ENCODE measurements around the gene ABCA7.

ABCA7 gene

DNA sequence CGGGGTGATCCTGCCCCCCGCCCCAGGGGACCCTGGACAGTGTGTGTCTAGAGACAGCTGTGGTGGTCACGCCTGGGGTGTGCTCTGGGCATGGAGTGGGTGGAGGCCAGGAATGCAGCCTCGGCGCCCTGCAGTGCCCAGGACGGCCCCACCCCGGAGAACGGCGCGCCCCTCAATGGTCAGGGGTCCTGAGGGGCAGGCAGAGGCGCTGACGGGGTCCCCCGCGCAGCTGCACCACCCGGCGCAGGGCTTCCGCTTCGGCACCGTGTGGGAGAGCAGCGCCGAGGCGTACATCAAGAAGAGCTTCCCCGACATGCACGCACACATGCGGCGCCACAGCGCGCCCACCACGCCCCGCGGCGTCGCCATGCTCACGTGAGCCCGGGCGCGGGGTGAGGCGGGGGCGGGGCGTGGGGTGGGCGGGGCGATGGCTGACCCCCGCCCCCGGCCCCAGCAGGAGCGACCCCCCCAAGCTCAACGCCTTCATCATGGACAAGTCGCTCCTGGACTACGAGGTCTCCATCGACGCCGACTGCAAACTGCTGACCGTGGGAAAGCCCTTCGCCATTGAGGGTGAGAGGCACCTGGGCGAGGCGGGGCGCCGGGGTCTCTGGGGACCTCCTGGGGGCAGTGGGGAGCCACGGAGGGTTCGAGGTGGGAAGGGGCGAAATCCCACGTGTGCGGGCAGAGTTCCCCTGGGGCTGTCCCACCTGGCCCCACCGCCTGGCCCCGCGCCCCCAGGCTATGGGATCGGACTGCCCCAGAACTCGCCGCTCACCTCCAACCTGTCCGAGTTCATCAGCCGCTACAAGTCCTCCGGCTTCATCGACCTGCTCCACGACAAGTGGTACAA lies 32.3 kb upstream of the ABCA7 start:
- Histone ChIP-seq H4K20me1 (ENCODE audit: low read depth, low read length) (no peaks in the 10 kb centered on the region), H3K79me2 (ENCODE audit: insufficient read depth, low read length) (no peaks in the 10 kb centered on the region), H3K27ac (ENCODE audit: low read depth, low read length) (no peak overlapping the region), H3K36me3 (ENCODE audit: low read length) (no peaks in the 10 kb centered on the region), H3K27me3 (ENCODE audit: low read length) (no peaks in the 10 kb centered on the region), H3K9ac (ENCODE audit: low read length) (no peak overlapping the region), H3K9me2 (replicated peaks; ENCODE audit: insufficient read depth, low read length) (no peaks in the 10 kb centered on the region), H3K9me3 (ENCODE audit: insufficient read depth, low read length) (no peaks in the 10 kb centered on the region), H2AFZ (ENCODE audit: low read depth, low read length, severe bottlenecking) (no peak overlapping the region), H3F3A (ENCODE audit: insufficient read depth) (peaks cover 11% of the 10 kb centered on the region), H3K4me3 (ENCODE audit: insufficient read depth, low read length, poor library complexity, severe bottlenecking) (no peak overlapping the region), H3K4me2 (ENCODE audit: low read depth, low read length, poor library complexity, severe bottlenecking) (no peak overlapping the region)
- no peak for TF ChIP-seq EZH2phosphoT487 (conservative IDR thresholded peaks at IDR 0.05; ENCODE audit: low read length)
- TF ChIP-seq, protein P1, sequence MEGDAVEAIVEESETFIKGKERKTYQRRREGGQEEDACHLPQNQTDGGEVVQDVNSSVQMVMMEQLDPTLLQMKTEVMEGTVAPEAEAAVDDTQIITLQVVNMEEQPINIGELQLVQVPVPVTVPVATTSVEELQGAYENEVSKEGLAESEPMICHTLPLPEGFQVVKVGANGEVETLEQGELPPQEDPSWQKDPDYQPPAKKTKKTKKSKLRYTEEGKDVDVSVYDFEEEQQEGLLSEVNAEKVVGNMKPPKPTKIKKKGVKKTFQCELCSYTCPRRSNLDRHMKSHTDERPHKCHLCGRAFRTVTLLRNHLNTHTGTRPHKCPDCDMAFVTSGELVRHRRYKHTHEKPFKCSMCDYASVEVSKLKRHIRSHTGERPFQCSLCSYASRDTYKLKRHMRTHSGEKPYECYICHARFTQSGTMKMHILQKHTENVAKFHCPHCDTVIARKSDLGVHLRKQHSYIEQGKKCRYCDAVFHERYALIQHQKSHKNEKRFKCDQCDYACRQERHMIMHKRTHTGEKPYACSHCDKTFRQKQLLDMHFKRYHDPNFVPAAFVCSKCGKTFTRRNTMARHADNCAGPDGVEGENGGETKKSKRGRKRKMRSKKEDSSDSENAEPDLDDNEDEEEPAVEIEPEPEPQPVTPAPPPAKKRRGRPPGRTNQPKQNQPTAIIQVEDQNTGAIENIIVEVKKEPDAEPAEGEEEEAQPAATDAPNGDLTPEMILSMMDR (IDR thresholded peaks at IDR 0.05; ENCODE audit: insufficient read depth, low read length, poor library complexity, severe bottlenecking) = no peak

DNA sequence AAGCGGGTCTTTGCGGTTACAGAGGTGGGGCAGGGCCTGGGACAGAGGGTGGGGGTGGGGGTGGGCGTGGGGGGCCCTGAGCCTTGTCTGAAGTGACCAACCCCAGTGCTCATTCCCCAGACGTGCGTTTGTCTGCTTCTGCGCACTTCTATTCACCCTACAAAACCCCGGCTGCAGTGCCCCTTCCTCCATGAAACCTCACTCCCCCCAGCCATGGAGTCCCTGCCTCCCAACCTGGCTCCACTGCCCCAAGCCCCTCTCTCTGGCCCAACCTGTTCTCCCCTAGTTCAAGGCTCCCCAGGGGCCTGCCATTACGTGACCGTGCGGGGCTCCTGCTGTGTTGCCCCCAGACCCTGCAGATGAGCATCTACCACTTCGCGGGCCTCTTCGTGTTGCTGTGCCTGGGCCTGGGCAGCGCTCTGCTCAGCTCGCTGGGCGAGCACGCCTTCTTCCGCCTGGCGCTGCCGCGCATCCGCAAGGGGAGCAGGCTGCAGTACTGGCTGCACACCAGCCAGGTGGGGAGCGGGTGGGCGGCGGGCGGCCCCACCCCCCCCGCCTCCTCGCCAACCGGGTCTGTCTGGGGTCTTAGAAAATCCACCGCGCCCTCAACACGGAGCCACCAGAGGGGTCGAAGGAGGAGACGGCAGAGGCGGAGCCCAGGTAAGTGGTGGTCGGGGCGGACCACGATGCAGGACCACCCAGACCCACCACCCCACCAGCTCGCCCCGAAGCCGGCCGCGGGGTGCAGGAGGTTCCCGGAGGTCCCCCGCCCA lies 31.5 kb upstream of the ABCA7 start:
- H3K9me2 ChIP-seq (replicated peaks; ENCODE audit: insufficient read depth, low read length) = no peaks in the 10 kb centered on the region
- H3K27me3 ChIP-seq (ENCODE audit: low read length) = no peaks in the 10 kb centered on the region
- H3F3A ChIP-seq (ENCODE audit: insufficient read depth) = peaks cover 11% of the 10 kb centered on the region
- H3K79me2 ChIP-seq (ENCODE audit: insufficient read depth, low read length) = no peaks in the 10 kb centered on the region; the same call in 1 of the 2 replicates
- no peaks in the 10 kb centered on the region for H3K36me3 ChIP-seq (ENCODE audit: low read length)
- H3K9ac ChIP-seq (ENCODE audit: low read length) = no peak overlapping the region
- H3K4me3 ChIP-seq (ENCODE audit: insufficient read depth, low read length, poor library complexity, severe bottlenecking) = no peak overlapping the region
- no peak overlapping the region for H3K27ac ChIP-seq (ENCODE audit: low read depth, low read length)
- no peak overlapping the region for H2AFZ ChIP-seq (ENCODE audit: low read depth, low read length, severe bottlenecking)
- TF ChIP-seq, protein P1 (IDR thresholded peaks at IDR 0.05; ENCODE audit: insufficient read depth, low read length, poor library complexity, severe bottlenecking) = no peak
- no peak for TF ChIP-seq EZH2phosphoT487 (conservative IDR thresholded peaks at IDR 0.05; ENCODE audit: low read length)
- H3K9me3 ChIP-seq (ENCODE audit: insufficient read depth, low read length) = no peaks in the 10 kb centered on the region
- no peaks in the 10 kb centered on the region for H4K20me1 ChIP-seq (ENCODE audit: low read depth, low read length)
- H3K4me2 ChIP-seq (ENCODE audit: low read depth, low read length, poor library complexity, severe bottlenecking) = no peak overlapping the region

DNA sequence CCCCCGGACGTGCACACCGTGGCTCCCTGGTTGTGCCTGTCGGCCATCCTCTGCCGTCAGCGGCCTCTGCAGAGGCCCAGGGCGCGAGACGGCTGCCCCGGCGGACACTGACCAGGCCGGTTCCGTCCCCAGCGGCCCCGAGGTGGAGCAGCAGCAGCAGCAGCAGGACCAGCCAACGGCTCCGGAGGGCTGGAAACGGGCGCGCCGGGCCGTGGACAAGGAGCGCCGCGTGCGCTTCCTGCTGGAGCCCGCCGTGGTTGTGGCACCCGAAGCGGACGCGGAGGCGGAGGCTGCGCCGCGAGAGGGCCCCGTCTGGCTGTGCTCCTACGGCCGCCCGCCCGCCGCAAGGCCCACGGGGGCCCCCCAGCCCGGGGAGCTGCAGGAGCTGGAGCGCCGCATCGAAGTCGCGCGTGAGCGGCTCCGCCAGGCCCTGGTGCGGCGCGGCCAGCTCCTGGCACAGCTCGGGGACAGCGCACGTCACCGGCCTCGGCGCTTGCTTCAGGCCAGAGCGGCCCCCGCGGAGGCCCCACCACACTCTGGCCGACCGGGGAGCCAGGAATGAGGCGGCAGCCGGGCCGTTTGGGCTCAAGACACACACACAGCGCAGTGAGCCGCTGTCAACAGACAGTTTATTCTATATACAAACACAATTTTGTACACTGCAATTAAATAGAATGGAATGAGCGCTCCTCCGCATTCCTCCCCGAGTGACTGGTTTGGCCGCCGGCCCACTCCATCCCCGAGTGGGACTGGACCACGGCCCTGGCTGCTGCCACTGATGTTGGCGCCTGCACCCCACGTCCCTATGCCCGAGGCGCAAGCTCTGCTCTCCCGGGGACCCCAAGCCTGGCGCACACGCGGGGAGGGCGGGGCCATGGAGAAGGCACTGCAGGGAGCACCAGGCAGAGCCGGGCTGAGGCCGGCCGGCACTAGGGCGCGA lies 30.6 kb upstream of the ABCA7 start:
- Histone ChIP-seq H2AFZ (ENCODE audit: low read depth, low read length, severe bottlenecking) (no peak overlapping the region), H3K9me3 (ENCODE audit: insufficient read depth, low read length) (no peaks in the 10 kb centered on the region), H3K9ac (ENCODE audit: low read length) (no peak overlapping the region), H4K20me1 (ENCODE audit: low read depth, low read length) (no peaks in the 10 kb centered on the region), H3K36me3 (ENCODE audit: low read length) (no peaks in the 10 kb centered on the region), H3K79me2 (ENCODE audit: insufficient read depth, low read length) (no peaks in the 10 kb centered on the region; the same call in none of the 2 replicates), H3K4me2 (ENCODE audit: low read depth, low read length, poor library complexity, severe bottlenecking) (no peak overlapping the region), H3K9me2 (replicated peaks; ENCODE audit: insufficient read depth, low read length) (no peaks in the 10 kb centered on the region), H3F3A (ENCODE audit: insufficient read depth) (peaks cover 7% of the 10 kb centered on the region; the same call in 1 of the 2 replicates), H3K4me3 (ENCODE audit: insufficient read depth, low read length, poor library complexity, severe bottlenecking) (no peak overlapping the region), H3K27ac (ENCODE audit: low read depth, low read length) (no peak overlapping the region), H3K27me3 (ENCODE audit: low read length) (no peaks in the 10 kb centered on the region)
- TF ChIP-seq EZH2phosphoT487 (conservative IDR thresholded peaks at IDR 0.05; ENCODE audit: low read length) = no peak

Measured in SU-DHL-6 (cell line).